HG02852 (cell line): ENCODE data around the gene RNF224.
"Not testable (repeated sequence)": the region's sequence is repeated elsewhere in the genome, so short reads cannot be mapped to it uniquely, and the experiment has no call there.

Source experiments
- ATAC-seq: cut with Tn5 transposase; IDR thresholded peaks from one replicate; pipeline ENCODE4 v1.9.1; 2021; ENCODE audit warnings: mild to moderate bottlenecking, moderate library complexity; ENCODE audit not compliant: unreplicated experiment

RNF224 gene

DNA sequence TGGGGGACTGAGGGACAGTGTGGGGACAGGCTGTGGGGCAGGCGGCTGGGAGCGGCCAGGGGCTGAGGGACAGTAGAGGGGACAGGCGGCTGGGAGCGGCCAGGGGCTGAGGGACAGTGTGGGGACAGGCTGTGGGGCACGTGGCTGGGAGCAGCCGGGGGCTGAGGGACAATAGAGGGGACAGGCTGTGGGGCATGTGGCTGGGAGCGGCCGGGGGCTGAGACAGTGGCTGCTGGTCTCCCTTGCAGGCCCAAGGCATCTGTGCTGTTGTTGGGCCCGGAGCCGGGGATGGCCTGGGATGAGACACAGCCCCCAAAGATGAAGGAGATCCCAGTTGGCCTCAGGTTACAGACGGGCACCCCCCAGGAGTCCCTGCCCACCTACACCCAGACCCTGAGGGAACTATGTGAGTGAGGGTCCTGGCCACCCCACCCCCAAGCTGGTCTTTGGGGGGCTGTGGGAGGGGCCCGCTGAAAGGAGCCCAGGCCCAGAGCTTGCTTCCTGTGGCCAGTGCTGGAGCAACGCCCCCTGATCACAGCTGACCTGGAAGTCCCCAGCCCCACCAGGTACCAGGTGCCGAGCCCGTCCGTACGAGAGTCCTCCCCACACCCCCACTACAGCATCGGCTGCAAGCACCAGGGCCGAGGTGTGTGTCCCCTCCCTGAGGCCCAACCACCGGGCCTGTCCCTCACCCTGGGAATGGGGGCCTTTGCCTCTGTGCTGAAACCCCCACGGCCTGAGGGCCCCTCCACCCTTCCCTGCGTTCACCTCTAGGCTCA, 24.4 kb downstream of the RNF224 start:
- no peak for ATAC-seq

GRCh38 chr9:137252555-137253506, 25.5 kb downstream of the RNF224 start:
- ATAC-seq = no peak

GRCh38 chr9:137253717-137254623, 26.7 kb downstream of the RNF224 start:
- no peak for ATAC-seq

- ATAC-seq = peak; percentile 80
Observed at GRCh38 chr9:137254624-137255447, 27.5 kb downstream of the RNF224 start, which contains the start of gene NELFB. TSS of gene NELFB (plus strand) at chr9:137255327.

DNA sequence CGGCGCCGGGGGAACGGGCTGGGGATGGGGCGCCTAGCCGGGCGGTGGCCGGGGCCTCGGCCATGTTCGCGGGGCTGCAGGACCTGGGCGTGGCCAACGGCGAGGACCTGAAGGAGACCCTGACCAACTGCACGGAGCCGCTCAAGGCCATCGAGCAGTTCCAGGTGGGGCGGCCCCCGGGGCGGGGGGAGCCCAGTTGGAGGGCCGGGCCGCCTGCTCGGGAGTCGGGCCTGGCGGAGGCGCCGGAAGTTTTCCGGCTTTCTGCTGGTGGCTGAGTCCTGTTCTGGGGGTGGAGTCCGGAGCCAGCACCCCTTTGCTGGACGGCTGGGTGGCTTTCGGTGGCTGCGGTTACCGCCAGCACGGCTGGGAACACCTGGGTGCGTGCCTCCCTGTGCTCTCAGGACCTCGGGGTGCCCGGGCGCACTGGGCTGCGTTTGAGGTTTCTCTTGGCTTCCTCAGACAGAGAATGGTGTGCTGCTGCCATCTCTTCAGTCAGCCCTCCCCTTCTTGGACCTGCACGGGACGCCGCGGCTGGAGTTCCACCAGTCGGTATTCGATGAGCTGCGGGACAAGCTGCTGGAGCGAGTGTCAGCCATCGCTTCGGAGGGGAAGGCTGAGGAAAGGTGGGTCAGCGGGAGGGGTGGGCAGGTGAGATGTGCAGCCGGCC, 28.3 kb downstream of the RNF224 start:
- peak; percentile 29 for ATAC-seq

DNA sequence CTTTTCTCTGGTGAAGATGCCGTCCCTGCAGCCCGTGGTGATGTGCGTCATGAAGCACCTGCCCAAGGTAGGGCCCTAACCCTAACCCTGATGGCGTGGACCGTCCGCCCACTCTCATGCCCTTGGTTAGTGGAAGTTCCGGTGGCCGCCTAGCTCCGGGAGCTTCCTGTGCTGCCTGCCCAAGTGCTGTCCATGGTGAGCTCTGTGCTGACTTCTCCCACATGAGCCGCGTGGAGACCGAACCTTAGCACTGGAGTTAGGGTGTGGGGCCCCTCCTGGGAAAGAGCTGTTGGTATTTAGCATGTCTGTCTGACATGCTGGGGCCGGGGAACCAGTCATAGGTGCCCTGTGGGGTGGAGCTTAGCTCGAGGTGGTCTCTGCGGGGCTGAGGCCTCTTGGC, 29.1 kb downstream of the RNF224 start:
- ATAC-seq = no peak

- ATAC-seq = no peak
Observed at GRCh38 chr9:137256856-137257255, 29.6 kb downstream of the RNF224 start.

DNA sequence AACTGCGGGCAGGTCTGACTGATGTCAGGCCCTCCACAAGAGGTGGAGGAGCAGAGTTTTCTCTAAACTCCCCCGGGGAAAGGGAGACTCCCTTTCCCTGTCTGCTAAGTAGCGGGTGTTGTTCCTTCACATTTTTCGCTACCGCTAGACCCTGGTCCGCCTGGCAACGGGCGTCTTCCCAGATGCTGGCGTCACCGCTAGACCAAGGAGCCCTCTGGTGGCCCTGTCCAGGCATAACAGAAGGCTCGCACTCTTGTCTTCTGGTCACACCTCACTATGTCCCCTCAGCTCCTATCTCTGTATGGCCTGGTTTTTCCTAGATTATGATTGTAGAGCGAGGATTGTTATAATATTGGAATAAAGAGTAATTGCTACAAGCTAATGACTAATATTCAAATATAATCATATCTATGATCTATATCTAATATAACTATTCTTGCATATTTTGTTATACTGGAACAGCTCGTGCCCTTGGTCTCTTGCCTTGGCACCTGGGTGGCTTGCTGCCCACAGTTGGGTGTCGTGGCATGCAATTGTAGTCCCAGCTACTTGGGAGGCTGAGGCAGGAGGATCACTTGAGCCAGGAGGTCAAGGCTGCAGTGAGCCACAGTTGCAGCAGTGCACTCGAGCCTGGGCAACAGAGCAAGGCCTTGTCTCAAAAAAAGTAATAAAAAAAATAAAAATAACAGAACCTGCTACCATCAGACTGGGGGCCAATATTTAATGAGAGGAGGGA, 35.0 kb downstream of the RNF224 start:
- ATAC-seq = not testable (repeated sequence)

DNA sequence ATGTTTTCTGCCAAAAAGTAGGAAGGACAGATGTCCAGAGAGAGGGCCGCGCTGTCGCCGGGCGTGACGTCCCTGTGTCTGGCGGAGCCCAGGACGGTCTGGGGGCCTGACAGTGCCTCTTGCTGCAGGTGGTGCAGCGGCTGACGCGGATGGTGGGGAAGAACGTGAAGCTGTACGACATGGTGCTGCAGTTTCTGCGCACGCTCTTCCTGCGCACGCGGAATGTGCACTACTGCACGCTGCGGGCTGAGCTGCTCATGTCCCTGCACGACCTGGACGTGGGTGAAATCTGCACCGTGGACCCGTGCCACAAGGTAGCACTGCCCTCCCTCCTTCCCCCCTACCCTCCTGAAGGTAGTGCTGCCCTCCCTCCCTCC, 35.6 kb downstream of the RNF224 start:
- no peak for ATAC-seq

GRCh38 chr9:137263506-137263905, 36.2 kb downstream of the RNF224 start:
- ATAC-seq = no peak

- no peak for ATAC-seq
Observed at GRCh38 chr9:137264067-137264466, 36.8 kb downstream of the RNF224 start.

- no peak for ATAC-seq
Observed at GRCh38 chr9:137265496-137266161, 38.3 kb downstream of the RNF224 start.

- no peak for ATAC-seq
Observed at GRCh38 chr9:137266162-137266527, 38.8 kb downstream of the RNF224 start.

- ATAC-seq = no peak
Observed at GRCh38 chr9:137266585-137267453, 39.5 kb downstream of the RNF224 start.

DNA sequence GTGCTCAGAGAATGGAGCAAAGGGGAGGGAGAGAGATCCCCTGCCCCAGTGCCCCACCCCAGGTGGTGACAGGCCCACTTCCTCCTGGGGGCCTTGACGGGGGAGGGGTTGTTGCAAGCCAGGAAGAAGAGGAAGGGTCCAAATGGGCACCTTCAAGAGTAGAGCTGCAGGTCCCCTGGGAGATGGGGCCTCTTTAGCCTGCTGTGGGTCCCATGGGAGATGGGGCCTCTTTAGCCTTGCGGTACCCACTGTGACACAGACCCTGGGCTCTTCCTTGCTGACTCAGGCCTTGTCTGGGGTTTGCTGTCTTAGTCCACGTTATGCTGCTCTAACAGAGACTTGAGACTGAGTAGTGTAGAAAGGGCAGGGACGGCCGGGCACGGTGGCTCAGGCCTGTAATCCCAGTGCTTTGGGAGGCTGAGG, 40.6 kb downstream of the RNF224 start:
- ATAC-seq = no peak

GRCh38 chr9:137268538-137269201, 41.4 kb downstream of the RNF224 start:
- ATAC-seq = no peak
